Hematopoietic multipotent progenitor cell treated with erythropoietin and hydrocortisone succinate and interleukin-3 and kit ligand, for 6 days (in vitro differentiated cells): ENCODE data around the gene RLN1.
"Not testable (repeated sequence)": the region's sequence is repeated elsewhere in the genome, so short reads cannot be mapped to it uniquely, and the experiment has no call there.

ENCODE experiments used
- DNase-seq: peaks from one replicate; pipeline ENCODE4 v3.0.0-alpha.2; 2015

Gene RLN1

DNA sequence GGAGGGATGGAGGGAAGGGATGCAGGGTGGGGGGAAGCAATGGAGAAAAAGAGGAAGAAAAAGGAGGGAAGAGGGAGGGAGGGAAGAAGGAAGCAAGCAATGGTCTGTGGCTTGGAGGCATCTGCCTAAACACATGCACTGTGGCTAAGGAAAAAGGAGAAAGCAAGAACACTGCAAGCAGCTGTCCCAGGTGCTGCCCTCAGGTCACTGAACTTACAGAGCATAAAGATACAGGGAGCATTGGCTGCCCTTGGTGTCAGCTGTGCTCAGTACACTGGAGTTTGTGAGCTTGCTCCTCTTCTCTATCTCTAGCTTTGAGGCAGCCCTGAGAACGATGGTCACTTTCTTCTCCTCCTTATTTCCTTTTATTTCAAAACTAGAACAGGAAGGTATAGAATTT, 18.1 kb downstream of the RLN1 start:
- DNase-seq = not testable (repeated sequence)

DNA sequence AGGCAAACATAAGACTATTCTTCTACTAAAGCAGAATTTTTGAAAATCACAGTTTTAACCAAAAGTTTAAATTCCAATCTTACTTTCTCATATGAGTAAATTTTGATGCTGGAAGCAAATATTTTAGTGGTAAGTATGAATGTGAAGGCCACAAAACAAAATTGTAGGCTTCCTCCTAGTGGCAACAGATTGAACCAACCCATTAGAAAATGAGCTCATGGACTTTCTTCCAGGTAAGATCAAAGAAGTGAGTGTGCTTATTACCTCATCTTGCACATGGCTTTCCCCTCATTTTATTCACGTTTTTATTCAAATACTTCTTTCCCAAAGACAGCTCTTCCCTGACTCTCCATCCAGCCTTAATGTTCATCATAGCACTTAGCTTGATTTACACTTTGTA, 18.6 kb downstream of the RLN1 start:
- no peak for DNase-seq

DNA sequence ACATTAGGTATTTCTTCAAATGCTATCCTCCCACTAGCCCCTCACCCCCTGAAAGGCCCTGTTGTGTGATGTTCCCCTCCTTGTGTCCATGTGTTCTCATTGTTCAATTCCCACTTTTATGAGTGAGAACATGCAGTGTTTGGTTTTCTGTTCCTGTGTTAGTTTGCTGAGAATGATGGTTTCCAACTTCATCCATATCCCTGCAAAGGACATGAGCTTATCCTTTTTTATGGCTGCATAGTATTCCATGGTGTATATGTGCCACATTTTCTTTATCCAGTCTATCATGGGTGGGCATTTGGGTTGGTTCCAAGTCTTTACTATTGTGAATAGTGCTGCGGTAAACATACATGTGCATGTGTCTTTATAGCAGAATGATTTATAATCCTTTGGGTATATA, 23.3 kb downstream of the RLN1 start:
- not testable (repeated sequence) for DNase-seq

DNA sequence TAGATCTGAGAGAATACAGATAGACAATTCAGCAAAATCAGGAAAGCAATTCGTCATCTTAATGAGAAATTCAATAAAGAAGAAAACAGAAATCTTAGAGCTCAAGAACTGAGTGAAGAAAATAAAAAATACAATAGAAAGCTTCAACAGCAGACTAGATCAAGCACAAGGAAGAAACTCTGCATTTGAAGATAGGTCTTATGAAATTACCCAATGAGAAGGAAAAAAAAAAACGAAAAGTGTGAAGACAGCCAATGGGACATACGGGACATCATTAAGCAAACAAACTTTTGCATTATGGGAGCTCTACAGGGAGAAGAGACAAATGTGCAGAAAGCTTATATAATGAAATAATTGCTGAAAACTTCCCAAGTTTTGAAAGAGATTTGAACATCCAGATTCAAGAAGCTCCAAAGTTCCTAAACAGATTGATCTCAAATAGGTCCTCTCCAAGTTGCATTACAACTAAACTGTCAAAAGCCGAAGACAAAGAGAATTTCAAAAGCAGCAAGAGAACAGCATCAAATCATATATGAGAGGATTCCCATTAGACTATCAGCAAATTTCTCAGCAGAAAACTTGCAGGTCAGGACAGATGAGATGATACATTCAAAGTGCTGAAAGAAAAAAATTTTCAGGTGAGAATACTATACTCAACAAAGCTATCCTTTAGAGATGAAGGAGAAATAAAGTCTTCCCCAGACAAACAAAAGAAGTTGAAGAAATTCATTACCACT, 24.3 kb downstream of the RLN1 start:
- DNase-seq = no peak

DNA sequence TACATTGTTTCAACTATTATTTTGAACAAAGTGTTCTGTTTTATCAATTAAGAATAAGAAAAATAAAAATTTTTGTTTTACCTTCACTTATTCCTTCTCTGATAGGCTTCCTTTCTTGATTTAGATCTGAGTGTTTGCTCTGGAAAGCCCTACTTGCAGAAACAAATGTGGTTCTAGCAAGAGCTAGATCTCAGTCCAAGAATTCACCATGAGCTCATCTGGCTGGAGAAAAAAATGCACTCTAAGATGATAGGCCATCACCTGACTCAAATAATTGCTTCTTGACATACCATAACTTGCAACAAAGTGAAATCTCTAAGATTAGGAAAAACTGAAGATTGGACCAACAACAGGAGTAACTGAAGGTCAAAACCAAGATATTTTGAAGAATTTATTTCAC, 28.8 kb downstream of the RLN1 start:
- no peak for DNase-seq

DNA sequence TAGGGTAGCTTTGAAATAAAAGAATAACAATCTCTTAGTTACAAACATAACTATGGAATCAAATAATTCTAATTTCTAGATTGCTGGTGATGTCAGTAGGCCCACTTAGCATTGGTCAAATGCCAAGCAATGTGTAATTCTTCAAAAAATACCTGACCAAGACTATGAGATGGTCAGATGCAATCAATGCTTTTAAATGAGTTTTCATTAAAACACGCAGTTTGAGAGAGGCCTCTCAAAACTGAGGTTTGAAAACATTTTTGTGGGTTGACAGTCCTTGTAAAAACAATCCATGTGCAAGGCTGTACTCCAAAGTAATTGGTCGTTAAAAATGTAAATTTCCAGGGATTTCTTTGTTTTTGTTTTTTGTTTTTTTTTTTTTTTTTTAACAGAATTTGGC, 33.9 kb downstream of the RLN1 start:
- DNase-seq = no peak

DNA sequence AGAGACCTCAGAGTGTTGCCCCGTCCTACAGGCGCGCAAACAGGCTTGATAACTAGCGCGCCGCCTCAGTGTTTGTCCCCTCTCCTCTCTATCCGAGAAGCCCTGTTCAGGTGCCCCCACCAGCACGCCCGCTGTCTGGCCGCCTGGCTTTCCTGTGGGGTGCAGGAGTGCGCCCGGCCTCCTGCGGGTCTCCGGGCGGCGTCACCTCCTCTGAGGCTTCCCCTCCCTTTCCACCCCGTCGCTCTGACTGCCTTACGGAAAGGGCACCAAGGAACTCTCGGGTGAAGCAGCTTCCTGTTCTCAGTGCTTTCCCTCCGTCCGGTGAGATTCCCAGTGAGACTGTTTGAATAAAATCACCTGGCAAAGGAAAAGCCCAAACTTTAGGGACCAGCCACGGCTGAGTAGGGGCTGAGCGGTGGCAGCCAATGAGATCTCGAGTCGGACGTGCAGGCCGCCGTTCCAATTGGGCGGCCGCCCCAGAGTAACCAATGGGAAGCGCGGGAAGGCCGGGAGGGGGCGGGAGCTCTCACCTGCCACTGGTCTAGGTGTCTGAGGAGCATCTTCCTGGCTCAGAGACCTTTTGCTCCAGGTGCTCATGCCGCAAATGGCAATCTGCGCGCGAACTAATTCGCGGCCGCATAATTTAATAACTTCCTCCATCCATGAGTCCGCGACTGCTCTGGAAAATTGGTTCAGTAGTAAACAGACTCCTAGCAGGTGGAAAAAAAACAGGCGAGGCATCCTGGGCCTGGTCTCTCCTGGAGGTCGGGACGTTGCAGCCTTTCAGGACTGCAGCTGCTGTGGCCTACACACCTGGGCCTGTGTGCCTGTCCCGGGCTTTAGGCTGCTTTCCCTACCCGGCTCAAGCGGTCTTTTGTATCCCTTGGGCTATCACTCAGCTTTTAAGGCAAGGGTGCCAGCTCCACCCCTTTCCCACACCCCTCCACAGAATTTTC, 35.6 kb downstream of the RLN1 start, which contains the start of gene RLN2:
Gene RLN2, minus strand, starts transcription at position 877 of the 956 bp plus-strand sequence. Its CDS starts 136 bp downstream, at position 741.
- DNase-seq = not testable (repeated sequence)

DNA sequence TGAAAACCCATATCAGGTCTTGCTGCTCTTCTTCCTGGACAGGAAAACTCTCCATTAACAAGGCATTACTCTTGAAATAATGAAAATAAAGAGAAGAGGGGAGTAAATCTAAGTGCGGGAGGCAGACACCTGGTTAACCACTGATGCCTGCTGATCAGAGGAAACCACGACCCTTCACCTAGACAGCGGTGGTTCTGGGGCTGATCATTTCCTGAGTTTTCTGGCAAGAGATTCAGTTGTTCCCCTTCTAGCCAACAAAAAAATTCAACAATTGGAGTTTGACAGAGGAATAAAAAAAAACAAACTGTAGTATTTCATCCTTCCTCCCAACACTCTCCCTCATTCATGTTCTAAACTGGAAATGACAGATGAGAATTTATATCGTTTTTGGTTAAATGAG, 38.1 kb downstream of the RLN1 start:
- no peak for DNase-seq

DNA sequence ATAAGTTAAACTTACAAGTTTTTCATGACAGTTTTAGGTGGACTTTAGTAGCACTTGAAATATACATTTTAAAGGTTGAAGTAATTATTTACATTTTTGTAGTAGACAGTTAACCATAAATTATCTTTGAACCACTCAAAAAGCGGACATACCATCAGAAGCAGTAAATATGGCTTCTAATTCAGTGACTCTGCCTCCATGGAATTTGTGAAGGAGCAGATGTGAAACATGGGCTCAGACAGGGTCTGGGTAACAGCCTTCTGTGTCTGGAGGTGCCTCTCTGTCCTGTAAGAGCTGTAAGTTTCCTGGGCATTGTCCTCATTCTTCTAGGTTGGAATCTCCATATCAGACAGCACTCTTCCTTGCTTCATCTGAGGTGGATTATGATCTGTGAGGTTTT, 47.5 kb downstream of the RLN1 start:
- no peak for DNase-seq

DNA sequence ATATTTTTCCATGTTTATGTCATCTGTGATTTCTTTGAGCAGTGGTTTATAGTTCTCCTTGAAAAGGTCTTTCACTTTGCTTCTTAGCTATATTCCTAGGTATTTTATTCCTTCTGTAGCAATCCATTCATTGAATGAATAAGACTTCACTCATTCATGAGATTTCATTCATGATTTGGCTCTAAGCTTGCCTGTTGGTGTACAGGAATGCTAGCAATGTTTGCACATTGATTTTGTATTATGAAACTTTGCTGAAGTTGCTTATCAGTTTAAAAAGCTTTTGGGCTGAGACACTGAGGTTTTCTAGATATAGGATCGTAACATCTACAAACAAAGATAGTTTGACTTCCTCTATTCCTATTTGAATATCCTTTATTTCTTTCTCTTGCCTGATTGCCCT, 51.1 kb downstream of the RLN1 start:
- DNase-seq = no peak

DNA sequence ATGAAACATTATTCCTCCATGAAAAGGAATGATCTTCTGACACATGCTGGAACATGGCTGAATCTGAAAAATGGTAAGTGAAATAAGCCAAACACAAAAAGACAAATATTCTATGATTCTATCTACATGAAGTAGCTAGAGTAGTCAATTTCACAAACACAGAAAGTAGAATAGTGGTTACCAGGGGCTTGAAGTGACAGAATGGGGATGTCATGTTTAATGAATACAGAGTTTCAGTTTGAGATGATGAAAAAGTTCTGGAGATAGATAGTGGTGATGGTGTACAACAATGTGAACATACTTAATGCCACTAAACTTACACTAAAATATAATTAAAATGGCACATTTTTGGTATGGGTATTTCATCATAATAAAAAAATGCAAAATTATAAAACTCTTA, 53.4 kb downstream of the RLN1 start:
- DNase-seq = no peak
